ENCODE data around the gene RAB40A.
A peak's percentile ranks its signal among the peaks of the same experiment; 100 is the strongest.

Gene RAB40A, protein sequence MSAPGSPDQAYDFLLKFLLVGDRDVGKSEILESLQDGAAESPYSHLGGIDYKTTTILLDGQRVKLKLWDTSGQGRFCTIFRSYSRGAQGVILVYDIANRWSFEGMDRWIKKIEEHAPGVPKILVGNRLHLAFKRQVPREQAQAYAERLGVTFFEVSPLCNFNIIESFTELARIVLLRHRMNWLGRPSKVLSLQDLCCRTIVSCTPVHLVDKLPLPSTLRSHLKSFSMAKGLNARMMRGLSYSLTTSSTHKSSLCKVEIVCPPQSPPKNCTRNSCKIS

DNA sequence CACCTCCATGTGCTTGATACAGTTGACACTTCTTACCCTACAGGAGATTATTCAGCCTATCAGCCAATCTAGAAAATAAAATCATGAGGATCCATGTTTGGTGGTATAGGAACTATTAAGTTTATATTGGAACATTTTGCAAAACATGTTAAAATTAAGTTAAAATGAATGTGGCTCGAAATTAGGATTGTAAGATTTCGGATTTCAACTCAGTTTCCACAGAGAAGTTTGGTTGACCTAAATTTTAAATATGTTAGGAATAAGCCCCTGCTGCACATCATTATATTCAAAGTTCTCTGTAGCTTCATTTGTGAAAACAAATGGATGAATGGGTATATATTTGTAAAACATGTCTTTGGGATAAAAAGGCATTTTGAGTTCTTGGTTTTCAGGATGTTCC, at the start of gene RAB40A:
Gene RAB40A, minus strand, starts transcription at position 101 of the 400 bp plus-strand sequence. CDS start 18,733 bp downstream, outside the sequence.
- no peak for DNase-seq (ENCODE audit: low read depth in 2 of 2)

GRCh38 chrX:103565752-103566151, 46.5 kb upstream of the RAB40A start:
- DNase-seq (ENCODE audit: low read depth in 2 of 2) = peak; percentile 44 to 50

DNA sequence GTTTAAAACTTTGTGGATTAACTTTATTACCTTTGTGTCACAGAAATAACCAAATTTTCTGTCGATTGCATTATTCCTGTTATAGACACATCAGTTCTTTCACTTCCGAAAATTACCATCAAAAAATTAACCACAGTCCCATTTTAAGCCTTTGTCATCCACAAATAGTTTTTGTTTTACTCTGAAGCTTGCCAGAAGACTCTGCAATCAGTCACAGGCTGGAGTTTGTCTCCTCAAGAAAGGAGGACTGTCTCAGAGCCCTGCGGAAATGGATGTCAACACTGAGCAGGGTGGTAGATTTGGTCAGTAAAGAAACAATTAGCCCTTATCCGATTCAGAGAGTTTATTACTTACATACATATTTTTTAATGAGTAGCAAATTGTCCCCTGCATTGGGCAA, 45.9 kb upstream of the RAB40A start:
- DNase-seq (ENCODE audit: low read depth in 2 of 2) = no peak

DNA sequence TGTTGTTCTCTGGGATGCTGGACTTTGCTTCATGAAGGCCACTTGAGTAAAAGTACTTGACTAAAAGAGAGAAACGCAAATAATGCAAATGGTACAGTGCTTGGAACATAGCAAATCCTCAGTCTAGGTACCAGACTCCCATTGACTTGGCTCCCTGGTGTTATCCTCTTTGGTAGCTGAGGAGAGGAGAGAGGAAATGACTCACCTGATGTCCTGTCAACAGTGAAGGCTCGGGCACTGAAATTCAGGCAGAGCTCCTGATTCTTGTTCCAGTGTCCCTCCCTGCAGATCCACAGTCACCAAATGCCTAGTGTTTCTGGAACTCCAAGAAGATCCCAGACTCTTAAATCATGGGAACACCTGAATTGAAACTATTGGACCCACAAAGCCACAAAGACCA, 43.5 kb upstream of the RAB40A start:
- DNase-seq (ENCODE audit: low read depth in 2 of 2) = no peak

GRCh38 chrX:103560256-103560655, 41.0 kb upstream of the RAB40A start:
- no peak for DNase-seq (ENCODE audit: low read depth in 2 of 2)

GRCh38 chrX:103556963-103557612, 37.8 kb upstream of the RAB40A start:
- DNase-seq (ENCODE audit: low read depth in 2 of 2) = no peak

GRCh38 chrX:103554687-103555424, 35.6 kb upstream of the RAB40A start:
- DNase-seq (ENCODE audit: low read depth in 2 of 2) = peak; percentile 27 to 45

DNA sequence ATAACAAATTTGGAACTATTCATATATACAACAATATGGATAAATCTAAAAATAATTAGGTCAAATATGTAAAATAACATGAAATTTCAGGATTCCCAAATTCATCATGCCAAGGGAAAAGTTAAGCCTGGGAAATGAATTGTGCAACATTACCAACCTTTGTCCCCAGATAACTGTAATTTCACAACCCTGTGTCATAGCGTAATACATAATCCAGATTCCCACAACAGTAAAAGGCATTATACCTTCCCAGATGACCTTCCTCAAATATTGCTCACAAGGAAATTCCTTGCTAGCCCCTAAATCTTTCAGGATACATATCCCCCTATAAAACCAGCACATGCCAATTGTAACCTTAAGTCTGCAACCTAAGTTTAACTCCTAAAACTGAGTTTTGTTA, 32.9 kb upstream of the RAB40A start:
- no peak for DNase-seq (ENCODE audit: low read depth in 2 of 2)

DNA sequence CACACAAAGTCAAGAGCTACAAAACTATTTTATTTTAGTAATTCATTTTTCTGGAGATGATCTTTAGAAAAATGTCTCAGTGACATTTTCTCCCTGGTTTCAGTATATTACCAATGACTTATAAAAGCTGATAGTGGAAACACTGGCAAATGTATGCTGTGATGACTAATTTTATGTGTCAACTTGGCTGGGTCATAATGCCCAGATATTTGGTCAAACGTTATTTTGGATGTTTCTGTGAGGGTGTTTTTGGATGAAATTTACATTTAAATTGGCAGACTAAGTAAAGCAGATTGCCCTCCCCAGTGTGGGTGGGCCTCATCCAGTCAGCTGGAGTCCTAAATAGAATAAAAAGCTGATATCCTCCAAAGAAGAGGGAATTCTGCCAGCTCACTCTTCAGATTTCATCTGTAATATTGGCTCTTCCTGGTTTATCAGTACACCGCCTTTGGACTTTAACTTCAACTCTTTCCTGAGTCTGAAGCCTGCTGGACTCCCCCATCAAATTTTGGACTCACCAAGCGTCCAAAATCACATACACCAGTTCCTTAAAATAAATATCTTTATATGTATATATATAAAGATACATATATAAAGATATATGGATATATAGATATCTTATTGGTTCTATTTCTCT, 31.2 kb upstream of the RAB40A start:
- no peak for DNase-seq (ENCODE audit: low read depth in 2 of 2)

GRCh38 chrX:103549916-103550315, 30.6 kb upstream of the RAB40A start:
- DNase-seq (ENCODE audit: low read depth in 2 of 2) = no peak

DNA sequence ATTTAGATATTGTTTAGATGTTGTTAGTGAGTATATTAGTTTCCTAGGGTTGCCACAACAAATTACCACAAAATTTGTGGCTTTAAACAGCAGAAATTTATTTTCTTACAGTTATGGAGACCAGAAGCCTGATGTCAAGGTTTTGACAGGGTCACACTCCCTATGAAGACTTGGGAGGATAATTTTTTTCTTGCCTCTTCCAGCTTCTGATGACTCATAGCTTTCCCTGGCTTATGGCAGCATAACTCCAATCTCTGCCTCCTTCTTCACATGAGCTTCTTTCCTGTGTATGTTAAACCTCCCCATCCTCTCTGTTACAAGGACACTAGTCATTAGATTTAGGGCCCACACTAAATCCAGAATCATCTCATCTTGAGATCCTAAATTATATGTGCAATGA, 20.9 kb upstream of the RAB40A start:
- DNase-seq (ENCODE audit: low read depth in 2 of 2) = no peak

- DNase-seq (ENCODE audit: low read depth in 2 of 2) = no peak
Observed at GRCh38 chrX:103539695-103540094, 20.4 kb upstream of the RAB40A start.

- DNase-seq (ENCODE audit: low read depth in 2 of 2) = no peak
Observed at GRCh38 chrX:103538728-103539127, 19.4 kb upstream of the RAB40A start.

DNA sequence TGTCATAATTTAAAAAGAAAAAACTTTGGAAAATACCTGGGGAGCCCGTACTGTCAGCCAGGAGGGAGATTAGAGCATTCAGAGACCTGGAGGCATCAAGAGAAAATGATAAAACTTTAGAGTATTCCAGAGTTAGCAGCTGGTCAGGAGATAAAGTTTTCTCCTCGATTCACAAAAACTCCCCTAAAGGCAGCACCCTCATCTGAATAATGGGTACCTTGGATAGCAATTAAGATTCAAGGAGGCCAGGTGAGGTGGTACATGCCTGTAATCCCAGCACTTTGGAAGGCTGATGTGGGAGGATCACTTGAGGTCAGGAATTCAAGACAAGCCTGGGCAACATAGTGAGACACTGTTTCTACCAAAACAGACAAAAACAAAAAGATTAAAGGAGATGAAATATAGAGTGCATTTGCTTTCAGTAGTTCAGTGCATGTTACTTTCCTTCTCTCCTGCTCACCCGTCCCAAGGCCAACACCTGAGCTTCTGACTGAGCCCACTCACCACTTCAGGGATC, 18.6 kb upstream of the RAB40A start:
- DNase-seq (ENCODE audit: low read depth in 2 of 2) = no peak

DNA sequence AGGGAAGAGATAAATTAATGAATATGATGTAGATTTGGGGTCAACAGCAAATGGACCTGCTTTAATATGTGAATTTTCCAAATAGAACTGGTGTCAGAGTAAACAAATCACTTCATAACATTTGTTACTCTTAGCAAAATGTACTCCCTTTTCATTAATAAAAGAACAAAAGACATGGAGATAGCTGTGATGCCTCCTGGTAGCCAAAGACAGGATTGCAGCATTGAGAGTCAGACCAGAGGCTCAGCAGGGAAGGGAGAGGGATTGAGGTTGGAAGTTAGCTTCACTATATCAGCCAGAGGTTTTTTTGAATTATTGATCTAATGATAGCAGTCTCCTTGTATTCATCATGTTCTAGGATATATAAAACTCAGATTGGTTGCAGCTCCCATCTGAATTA, 17.4 kb upstream of the RAB40A start:
- DNase-seq (ENCODE audit: low read depth in 2 of 2) = no peak

- no peak for DNase-seq (ENCODE audit: low read depth in 2 of 2)
Observed at GRCh38 chrX:103536071-103536470, 16.8 kb upstream of the RAB40A start.

DNA sequence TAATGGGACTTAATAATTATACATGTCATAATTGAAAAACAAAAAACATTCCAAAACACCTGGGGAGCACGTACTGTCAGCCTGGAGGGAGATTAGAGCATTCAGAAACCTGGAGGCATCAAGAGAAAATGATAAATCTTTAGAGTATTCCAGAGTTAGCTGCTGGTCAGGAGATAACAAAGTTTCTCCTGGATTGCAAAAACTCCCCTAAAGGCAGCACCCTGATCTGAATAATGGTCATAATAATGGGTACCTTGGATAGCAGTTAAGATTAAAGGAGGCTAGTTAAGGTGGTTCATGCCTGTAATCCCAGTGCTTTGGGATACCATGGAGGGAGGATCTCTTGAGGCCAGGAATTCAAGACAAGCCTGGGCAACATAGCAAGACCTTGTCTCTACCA, 15.9 kb upstream of the RAB40A start:
- DNase-seq (ENCODE audit: low read depth in 2 of 2) = no peak

GRCh38 chrX:103533511-103534216, 14.4 kb upstream of the RAB40A start:
- no peak for DNase-seq (ENCODE audit: low read depth in 2 of 2)

GRCh38 chrX:103531002-103531401, 11.7 kb upstream of the RAB40A start:
- peak; percentile 70 to 75 for DNase-seq (ENCODE audit: low read depth in 2 of 2)

- DNase-seq (ENCODE audit: low read depth in 2 of 2) = no peak
Observed at GRCh38 chrX:103530545-103530944, 11.3 kb upstream of the RAB40A start.

GRCh38 chrX:103529550-103529949, 10.3 kb upstream of the RAB40A start:
- no peak for DNase-seq (ENCODE audit: low read depth in 2 of 2)

- no peak for DNase-seq (ENCODE audit: low read depth in 2 of 2)
Observed at GRCh38 chrX:103524747-103525146, 5.5 kb upstream of the RAB40A start.

Data from fibroblast of skin of left quadriceps (primary cell).